ENCODE data around the gene ZNF513.
A peak's percentile ranks its signal among the peaks of the same experiment; 100 is the strongest.
"Not testable (repeated sequence)": the region's sequence is repeated elsewhere in the genome, so short reads cannot be mapped to it uniquely, and the experiment has no call there.

ZNF513 gene

GRCh38 chr2:27380626-27381545 is at the start of gene ZNF513:
Gene ZNF513 (minus strand): TSS chr2:27380734. CDS start chr2:27380526, 208 bp downstream.
- DNase-seq: peak; percentile 90

- DNase-seq: no peak
These were observed 48.5 kb upstream of the ZNF513 start for GRCh38 chr2:27428978-27429541.

GRCh38 chr2:27428213-27428977 is 47.9 kb upstream of the ZNF513 start, which contains the start of gene NRBP1:
Gene NRBP1 (plus strand): TSS chr2:27428631. CDS start chr2:27433274, 4,643 bp downstream.
- peak; percentile 84 for DNase-seq

- DNase-seq: no peak
These were observed 47.3 kb upstream of the ZNF513 start for GRCh38 chr2:27427863-27428212.

- DNase-seq: not testable (repeated sequence)
These were observed 44.5 kb upstream of the ZNF513 start for GRCh38 chr2:27425039-27425438.

GRCh38 chr2:27422958-27423357 is 42.4 kb upstream of the ZNF513 start:
- DNase-seq: no peak

- DNase-seq: no peak
These were observed 41.2 kb upstream of the ZNF513 start for GRCh38 chr2:27421660-27422250.

GRCh38 chr2:27420996-27421395 is 40.5 kb upstream of the ZNF513 start:
- no peak for DNase-seq

GRCh38 chr2:27416151-27416550 is 35.6 kb upstream of the ZNF513 start:
- no peak for DNase-seq

- no peak for DNase-seq
These were observed 32.1 kb upstream of the ZNF513 start for GRCh38 chr2:27412419-27413152.

- DNase-seq: peak; percentile 91
These were observed 29.0 kb upstream of the ZNF513 start, which contains the start of gene PPM1G for GRCh38 chr2:27409321-27410073. Gene PPM1G (minus strand): TSS chr2:27409591. CDS start chr2:27409422, 169 bp downstream.

- no peak for DNase-seq
These were observed 28.2 kb upstream of the ZNF513 start for GRCh38 chr2:27408601-27409320.

GRCh38 chr2:27407798-27408491 is 27.4 kb upstream of the ZNF513 start:
- DNase-seq: peak; percentile 24

- DNase-seq: no peak
These were observed 20.0 kb upstream of the ZNF513 start for GRCh38 chr2:27400348-27401135.

- DNase-seq: no peak
These were observed 18.4 kb upstream of the ZNF513 start for GRCh38 chr2:27398962-27399361.

GRCh38 chr2:27393225-27393624 is 12.7 kb upstream of the ZNF513 start:
- DNase-seq: no peak

GRCh38 chr2:27390822-27391679 is 10.5 kb upstream of the ZNF513 start:
- DNase-seq: no peak

- no peak for DNase-seq
These were observed 1.1 kb upstream of the ZNF513 start for GRCh38 chr2:27381577-27382181.

Data from NCI-H2107 (cell line).